ENCODE data around the gene CFAP68.

GRCh38 chr11:111930472-111930871 is 51.1 kb downstream of the CFAP68 start:
- TF ChIP-seq CTCF (IDR thresholded peaks at IDR 0.05; ENCODE audit: low read length) (no peak), EZH2 (IDR thresholded peaks at IDR 0.05; ENCODE audit: borderline replicate concordance, low read length) (no peak)

Data from OCI-LY1 (cell line).